Hepatocyte (in vitro differentiated cells): ENCODE data around the gene TMEM255B. TPM values are rescaled to one million over a fixed set of nuclear protein-coding genes. Genes with fewer than 3 reads are reported as not detected.

ENCODE experiments used
- DNase-seq: peaks from one replicate; pipeline ENCODE4 v3.0.0-alpha.2; 2016; ENCODE audit warnings: low spot score
- H2AFZ ChIP-seq: fragments of 200-600 bp; sonication (generic); 2 replicates; pipeline ENCODE4 v1.6.0; 2016; ENCODE audit warnings: antibody characterized with exemption, mild to moderate bottlenecking
- H3K27ac ChIP-seq: fragments of 200-600 bp; sonication (generic); 2 replicates; pipeline ENCODE4 v1.5.1; 2016; ENCODE audit warnings: mild to moderate bottlenecking
- H3K27me3 ChIP-seq: fragments of 200-600 bp; sonication (generic); 2 replicates; pipeline ENCODE4 v1.6.1; 2016
- H3K36me3 ChIP-seq: fragments of 200-600 bp; sonication (generic); replicated peaks from 2 replicates; pipeline ENCODE4 v1.5.1; 2016; ENCODE audit warnings: low read depth; ENCODE audit not compliant: insufficient read depth
- H3K4me1 ChIP-seq: fragments of 200-600 bp; sonication (generic); 2 replicates; pipeline ENCODE4 v1.5.1; 2016; ENCODE audit warnings: mild to moderate bottlenecking, moderate library complexity; ENCODE audit not compliant: insufficient read depth
- H3K4me2 ChIP-seq: fragments of 200-600 bp; sonication (generic); 2 replicates; pipeline ENCODE4 v1.6.0; 2016
- H3K4me3 ChIP-seq: fragments of 200-600 bp; sonication (generic); 2 replicates; pipeline ENCODE4 v1.5.1; 2016; ENCODE audit warnings: mild to moderate bottlenecking
- H3K79me2 ChIP-seq: fragments of 200-600 bp; sonication (generic); 2 replicates; pipeline ENCODE4 v1.6.0; 2017; ENCODE audit warnings: mild to moderate bottlenecking
- H3K9me2 ChIP-seq: fragments of 200-600 bp; sonication (generic); replicated peaks from 2 replicates; pipeline ENCODE4 v1.6.0; 2017; ENCODE audit warnings: mild to moderate bottlenecking; ENCODE audit not compliant: insufficient read depth
- H3K9me3 ChIP-seq: fragments of 200-600 bp; sonication (generic); 2 replicates; pipeline ENCODE4 v1.5.1; 2016; ENCODE audit warnings: low read depth, mild to moderate bottlenecking
- H4K20me1 ChIP-seq: fragments of 200-600 bp; sonication (generic); 2 replicates; pipeline ENCODE4 v1.6.0; 2016; ENCODE audit warnings: mild to moderate bottlenecking; ENCODE audit not compliant: insufficient read depth, poor library complexity, severe bottlenecking
- EZH2 ChIP-seq: fragments of 200-600 bp; sonication (generic); IDR thresholded peaks from 2 replicates; pipeline ENCODE4 v1.6.1; 2016; ENCODE audit warnings: antibody characterized with exemption, mild to moderate bottlenecking, borderline replicate concordance
- EZH2phosphoT487 ChIP-seq: fragments of 200-600 bp; sonication (generic); IDR thresholded peaks from one replicate; pipeline ENCODE4 v1.6.1; 2018; ENCODE audit warnings: antibody characterized with exemption, mild to moderate bottlenecking, low read depth, moderate library complexity; ENCODE audit not compliant: unreplicated experiment, severe bottlenecking
- WGBS: methylation state at CpG from one replicate; pipeline ENCODE4 v1.1.6; 2016; ENCODE audit warnings: low lambda C conversion rate; ENCODE audit errors: missing lambda C conversion rate; 5-methylcytosine and 5-hydroxymethylcytosine counted together
- polyA plus RNA-seq: library from polyadenylated mRNA; unstranded; fragments of >200 nt; fragmentation: Nextera tagmentation; extraction: Ambion mirVana; gene quantifications from 2 replicates; pipeline ENCODE4 v1.2.1, GENCODE V29; 2016
- total RNA-seq: library from RNA; depleted of rRNA; stranded (reverse); fragments of >200 nt; gene quantifications from 2 replicates; pipeline ENCODE4 v1.2.3, GENCODE V29; 2014
- TF ChIP-seq, protein P1 (sequence below): fragments of 200-600 bp; sonication (generic); IDR thresholded peaks from 2 replicates; pipeline ENCODE4 v1.5.1; 2016; ENCODE audit warnings: antibody characterized with exemption, mild to moderate bottlenecking; ENCODE audit not compliant: poor library complexity

Gene TMEM255B
- total and polyA plus RNA-seq, 2 experiments from 2014 or later = 0.10 to 4.0 TPM

DNA sequence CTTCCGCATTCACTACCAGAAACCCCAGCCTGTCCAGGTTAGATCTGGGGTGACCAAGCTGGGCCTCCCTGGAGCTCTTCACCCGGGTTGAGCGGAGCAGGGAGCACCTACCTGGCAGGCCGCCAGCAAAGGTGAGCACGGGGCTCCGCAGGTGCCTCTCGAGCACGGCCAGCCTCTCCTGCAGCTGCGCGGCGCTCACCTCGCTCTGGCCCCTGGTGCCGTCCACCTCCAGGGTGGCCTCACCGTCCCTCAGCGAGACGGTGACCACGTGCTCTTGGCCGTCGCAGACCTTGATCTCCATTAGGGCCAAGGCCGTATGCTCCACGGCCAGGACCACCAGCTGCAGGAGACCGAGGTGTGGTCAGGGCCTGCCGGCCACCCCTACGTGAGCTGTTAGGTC is 62.8 kb downstream of the TMEM255B start:
- H3K79me2 ChIP-seq = no peaks in the 10 kb centered on the region
- no peaks in the 10 kb centered on the region for H4K20me1 ChIP-seq
- no peaks in the 10 kb centered on the region for H3K36me3 ChIP-seq
- no peak for DNase-seq
- H3K4me2 ChIP-seq = no peak overlapping the region
- TF ChIP-seq EZH2phosphoT487 = no peak
- TF ChIP-seq, protein P1, sequence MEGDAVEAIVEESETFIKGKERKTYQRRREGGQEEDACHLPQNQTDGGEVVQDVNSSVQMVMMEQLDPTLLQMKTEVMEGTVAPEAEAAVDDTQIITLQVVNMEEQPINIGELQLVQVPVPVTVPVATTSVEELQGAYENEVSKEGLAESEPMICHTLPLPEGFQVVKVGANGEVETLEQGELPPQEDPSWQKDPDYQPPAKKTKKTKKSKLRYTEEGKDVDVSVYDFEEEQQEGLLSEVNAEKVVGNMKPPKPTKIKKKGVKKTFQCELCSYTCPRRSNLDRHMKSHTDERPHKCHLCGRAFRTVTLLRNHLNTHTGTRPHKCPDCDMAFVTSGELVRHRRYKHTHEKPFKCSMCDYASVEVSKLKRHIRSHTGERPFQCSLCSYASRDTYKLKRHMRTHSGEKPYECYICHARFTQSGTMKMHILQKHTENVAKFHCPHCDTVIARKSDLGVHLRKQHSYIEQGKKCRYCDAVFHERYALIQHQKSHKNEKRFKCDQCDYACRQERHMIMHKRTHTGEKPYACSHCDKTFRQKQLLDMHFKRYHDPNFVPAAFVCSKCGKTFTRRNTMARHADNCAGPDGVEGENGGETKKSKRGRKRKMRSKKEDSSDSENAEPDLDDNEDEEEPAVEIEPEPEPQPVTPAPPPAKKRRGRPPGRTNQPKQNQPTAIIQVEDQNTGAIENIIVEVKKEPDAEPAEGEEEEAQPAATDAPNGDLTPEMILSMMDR = no peak
- no peak for TF ChIP-seq EZH2
- peak overlapping the region; percentile 89 for H3K27ac ChIP-seq
- H3K4me1 ChIP-seq = peaks cover 16% of the 10 kb centered on the region
- H3K4me3 ChIP-seq = no peak overlapping the region
- H3K27me3 ChIP-seq = no peaks in the 10 kb centered on the region
- no peaks in the 10 kb centered on the region for H3K9me2 ChIP-seq
- no peaks in the 10 kb centered on the region for H3K9me3 ChIP-seq
- no peak overlapping the region for H2AFZ ChIP-seq
- 98% methylated on average over 24 of the region's 24 CpGs for WGBS

DNA sequence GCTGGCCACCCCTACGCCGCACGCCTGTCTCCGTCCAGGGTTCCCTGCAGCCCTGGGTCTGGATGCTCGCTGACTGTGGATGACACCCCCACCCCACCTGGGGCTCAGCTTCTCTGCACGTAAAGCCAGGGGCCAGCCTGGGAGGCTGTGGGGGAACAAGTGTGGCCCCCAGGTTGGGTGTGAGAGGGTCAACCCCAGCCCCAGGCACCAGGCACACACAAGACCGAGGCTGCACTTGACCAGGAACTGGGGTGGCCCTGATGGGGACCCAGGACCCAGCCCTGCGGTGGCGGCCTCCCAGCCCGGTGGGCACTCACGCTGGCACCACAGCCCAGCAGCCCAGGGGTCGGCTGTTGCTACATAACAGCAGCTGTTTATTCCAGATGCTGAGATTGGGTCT is 63.2 kb downstream of the TMEM255B start:
- no peak for DNase-seq
- Histone ChIP-seq H3K9me2 (no peaks in the 10 kb centered on the region), H3K79me2 (no peaks in the 10 kb centered on the region), H3K36me3 (no peaks in the 10 kb centered on the region), H3K4me1 (peaks cover 16% of the 10 kb centered on the region), H3K27me3 (no peaks in the 10 kb centered on the region), H3K4me3 (no peak overlapping the region), H3K27ac (peak overlapping the region; percentile 89), H3K4me2 (no peak overlapping the region), H4K20me1 (no peaks in the 10 kb centered on the region), H3K9me3 (no peaks in the 10 kb centered on the region), H2AFZ (no peak overlapping the region)
- TF ChIP-seq EZH2phosphoT487 (no peak), EZH2 (no peak)
- TF ChIP-seq, protein P1 = no peak
- WGBS = 97% methylated on average over 12 of the region's 12 CpGs

DNA sequence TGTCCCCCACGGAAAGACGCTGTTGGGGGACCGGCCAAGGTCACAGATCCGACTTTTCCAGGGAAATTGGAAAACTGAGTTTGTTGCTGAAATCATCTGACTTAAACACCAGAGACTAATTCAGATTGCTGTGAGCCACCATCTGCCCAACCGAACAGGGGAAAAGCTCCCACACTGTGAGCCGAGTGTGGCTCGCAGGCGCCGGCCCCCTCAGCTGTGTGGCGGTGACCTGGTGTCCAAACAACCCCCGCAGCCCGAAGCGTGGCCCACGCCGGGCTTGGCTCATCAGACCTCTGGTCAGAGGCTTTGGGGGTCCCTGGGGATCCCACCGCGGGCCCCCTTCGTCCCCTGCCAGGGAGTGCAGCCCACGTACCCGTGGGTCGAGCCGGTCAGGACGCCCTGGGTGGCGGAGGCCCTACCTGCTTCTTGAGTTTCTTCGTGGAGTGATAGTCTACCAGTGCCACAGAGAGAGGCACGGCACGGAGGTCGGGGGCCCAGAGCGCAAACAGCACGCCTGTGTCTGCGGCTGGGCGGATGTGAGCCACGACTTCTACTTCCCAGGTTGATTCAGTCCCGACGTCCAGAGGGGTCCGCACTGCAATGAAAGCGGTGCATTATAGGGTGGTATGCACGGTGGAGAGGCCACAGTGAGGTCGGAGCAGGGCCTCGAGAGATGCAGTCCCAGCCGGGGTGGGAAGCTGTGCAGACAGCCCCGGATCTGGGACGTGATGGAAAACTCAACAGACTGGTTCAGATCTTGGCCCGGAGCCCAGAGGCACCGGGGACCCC is 64.1 kb downstream of the TMEM255B start:
- no peak overlapping the region for H2AFZ ChIP-seq
- no peaks in the 10 kb centered on the region for H3K9me2 ChIP-seq
- no peaks in the 10 kb centered on the region for H4K20me1 ChIP-seq
- no peaks in the 10 kb centered on the region for H3K9me3 ChIP-seq
- WGBS = 95% methylated on average over 42 of the region's 45 CpGs
- DNase-seq = no peak
- H3K4me1 ChIP-seq = peaks cover 16% of the 10 kb centered on the region
- no peak overlapping the region for H3K4me2 ChIP-seq
- no peaks in the 10 kb centered on the region for H3K27me3 ChIP-seq
- no peak overlapping the region for H3K27ac ChIP-seq
- TF ChIP-seq EZH2phosphoT487 (no peak), EZH2 (no peak)
- TF ChIP-seq, protein P1 = no peak
- no peak overlapping the region for H3K4me3 ChIP-seq
- no peaks in the 10 kb centered on the region for H3K79me2 ChIP-seq
- no peaks in the 10 kb centered on the region for H3K36me3 ChIP-seq
